GM20000 (cell line): ENCODE measurements around the gene ACOT11.

ENCODE experiments used
- DNase-seq: peaks from one replicate; pipeline ENCODE4 v3.0.0; 2012; ENCODE audit warnings: low spot score
- CTCF ChIP-seq: IDR thresholded peaks from 2 replicates; pipeline ENCODE4 v1.5.1; 2012; ENCODE audit warnings: mild to moderate bottlenecking, control low read depth; ENCODE audit errors: extremely low read depth, missing control alignments

ACOT11 gene

GRCh38 chr1:54540582-54541295 lies 7.3 kb upstream of the ACOT11 start:
- no peak for DNase-seq
- no peak for TF ChIP-seq CTCF

- TF ChIP-seq CTCF, result no peak
- peak; percentile 70 for DNase-seq
These were observed 5.7 kb upstream of the ACOT11 start for GRCh38 chr1:54542120-54542961.

- no peak for DNase-seq
- TF ChIP-seq CTCF, result no peak
These were observed 5.0 kb upstream of the ACOT11 start for GRCh38 chr1:54542962-54543539.

GRCh38 chr1:54543729-54544496 lies 4.1 kb upstream of the ACOT11 start:
- no peak for DNase-seq
- TF ChIP-seq CTCF, result no peak

GRCh38 chr1:54545916-54546635 lies 2.0 kb upstream of the ACOT11 start:
- no peak for DNase-seq

More at GRCh38 chr1:54545916-54546635, 2.0 kb upstream of the ACOT11 start:
- TF ChIP-seq CTCF, result no peak
